OCI-LY3 (cell line): ENCODE results near the gene PREB.

Experiments
- CTCF ChIP-seq: fragments of 200-600, 300-600 bp; sonication (generic); IDR thresholded peaks from 2 replicates; pipeline ENCODE4 v1.5.1; 2014; ENCODE audit warnings: antibody characterized with exemption, low read length, low read depth
- EZH2phosphoT487 ChIP-seq: fragments of 200-600 bp; shearing (Covaris generic); IDR thresholded peaks from 2 replicates; pipeline ENCODE4 v1.6.1; 2018; ENCODE audit warnings: antibody characterized with exemption, mixed run types, low read depth

GRCh38 chr2:27127883-27128667 is 6.4 kb downstream of the PREB start:
- no peak for TF ChIP-seq CTCF
- no peak for TF ChIP-seq EZH2phosphoT487
